K562 (cell line): ENCODE measurements around the gene USP12. TPM values are rescaled to one million over a fixed set of nuclear protein-coding genes. Genes with fewer than 3 reads are reported as not detected.

ENCODE experiments used
- CTBP1 ChIP-seq: fragments of 450-650 bp; IDR thresholded peaks from 2 replicates; pipeline ENCODE4 v1.6.1; 2016; ENCODE audit warnings: borderline replicate concordance
- KLF1 ChIP-seq: fragments of 450-650 bp; IDR thresholded peaks from 2 replicates; pipeline ENCODE4 v1.6.1; 2016; ENCODE audit warnings: missing genetic modification characterization, missing compliant biosample characterization
- MED1 ChIP-seq: sonication (generic); formaldehyde crosslinking; IDR thresholded peaks from 2 replicates; pipeline ENCODE4 v1.8.1; 2023; ENCODE audit warnings: missing genetic modification reagents, borderline replicate concordance
- NCOA6 ChIP-seq: fragments of 450-650 bp; IDR thresholded peaks from 2 replicates; pipeline ENCODE4 v1.6.1; 2017; ENCODE audit warnings: mild to moderate bottlenecking
- NCOR1 ChIP-seq: fragments of 450-650 bp; IDR thresholded peaks from 2 replicates; pipeline ENCODE4 v1.6.1; 2016; ENCODE audit warnings: mild to moderate bottlenecking, moderate library complexity
- NFRKB ChIP-seq: fragments of 450-650 bp; IDR thresholded peaks from 2 replicates; pipeline ENCODE4 v1.6.1; 2016; ENCODE audit warnings: low read depth
- NONO ChIP-seq, 2 experiments: fragments of 200-400 bp in 1 of 2; fragments of 450-650 bp in 1 of 2; formaldehyde crosslinking in 1 of 2; IDR thresholded peaks; 2 replicates each; pipeline ENCODE4 v1.6.1; 2017; ENCODE audit warnings: low read depth in 2 of 2, mild to moderate bottlenecking in 2 of 2, moderate library complexity in 2 of 2, low read length in 1 of 2
- NR3C1 ChIP-seq: sonication (generic); formaldehyde crosslinking; IDR thresholded peaks from 2 replicates; pipeline ENCODE4 v1.8.1; 2022; ENCODE audit warnings: missing genetic modification reagents
- PCBP2 ChIP-seq: fragments of 200-400 bp; formaldehyde crosslinking; IDR thresholded peaks from 2 replicates; pipeline ENCODE4 v1.6.1; 2018; ENCODE audit warnings: low read length, low read depth, mild to moderate bottlenecking, moderate library complexity; ENCODE audit not compliant: poor library complexity, severe bottlenecking
- RBM14 ChIP-seq: fragments of 200-400 bp; formaldehyde crosslinking; IDR thresholded peaks from 2 replicates; pipeline ENCODE4 v1.6.1; 2018; ENCODE audit warnings: low read depth, mild to moderate bottlenecking, low read length, moderate library complexity, borderline replicate concordance; ENCODE audit not compliant: insufficient read depth
- ZKSCAN3 ChIP-seq: fragments of 250-450 bp; sonication (Bioruptor Pico); IDR thresholded peaks from 2 replicates; pipeline ENCODE4 v1.4.0; 2020
- ZNF232 ChIP-seq: sonication (generic); formaldehyde crosslinking; IDR thresholded peaks from 2 replicates; pipeline ENCODE4 v1.8.0; 2022; ENCODE audit warnings: mild to moderate bottlenecking, missing genetic modification reagents
- ZNF583 ChIP-seq: fragments of 250-450 bp; sonication (Bioruptor Pico); IDR thresholded peaks from 2 replicates; pipeline ENCODE4 v1.4.0; 2020
- ZNF778 ChIP-seq: fragments of 450-650 bp; formaldehyde crosslinking; IDR thresholded peaks from 2 replicates; pipeline ENCODE4 v1.4.0; 2020; ENCODE audit warnings: mild to moderate bottlenecking, moderate library complexity
- ZNF780A ChIP-seq: fragments of 250-450 bp; sonication (Bioruptor Pico); IDR thresholded peaks from 2 replicates; pipeline ENCODE4 v1.5.0; 2021; ENCODE audit warnings: mild to moderate bottlenecking
- polyA plus RNA-seq, 8 experiments: library from polyadenylated mRNA; depleted of rRNA in 4 of 8; stranded (reverse) in 5 of 8; unstranded in 3 of 8; fragments of >200 nt; fragmentation: Nextera tagmentation in 2 of 8; fragmentation: Illumina TruSeq in 1 of 8; extraction: Ambion mirVana in 2 of 8; extraction: Trizol in 1 of 8; gene quantifications; 2 replicates each; pipeline versions ENCODE4 v1.2.1 to v1.2.3, GENCODE V29; 2011 to 2014; ENCODE audit warnings: inconsistent platforms in 1 of 8, missing spikeins in 1 of 8
- total RNA-seq, 7 experiments: library from RNA; depleted of rRNA in 6 of 7; stranded (reverse); fragments of >200 nt in 6 of 7; fragmentation: Illumina TruSeq in 2 of 7; extraction: Trizol in 2 of 7; gene quantifications; 2 replicates each; pipeline versions ENCODE4 v1.2.1 to v1.2.3, GENCODE V29; 2011 to 2021; ENCODE audit warnings: low replicate concordance in 1 of 7
- TF ChIP-seq, protein P1 (sequence below): sonication (generic); formaldehyde crosslinking; IDR thresholded peaks from 2 replicates; pipeline ENCODE4 v1.8.1; 2023; ENCODE audit warnings: mild to moderate bottlenecking, missing genetic modification reagents
- TF ChIP-seq, protein P2 (sequence below): fragments of 450-650 bp; formaldehyde crosslinking; IDR thresholded peaks from 2 replicates; pipeline ENCODE4 v1.4.0; 2020; ENCODE audit warnings: mild to moderate bottlenecking, moderate library complexity
- TF ChIP-seq, protein P3 (sequence below), 2 experiments: fragments of 450-650 bp; IDR thresholded peaks; 2 replicates each; pipeline ENCODE4 v1.6.1; 2016; ENCODE audit warnings: mild to moderate bottlenecking in 2 of 2, borderline replicate concordance in 1 of 2, low read depth in 1 of 2, moderate library complexity in 1 of 2

The USP12 gene
- total and polyA plus RNA-seq, 9 of the 15 experiments (the other 6 are each of a cell fraction or from before 2014, with no cell fraction given), result 1.8 to 20.5 (median 13.3) TPM

DNA sequence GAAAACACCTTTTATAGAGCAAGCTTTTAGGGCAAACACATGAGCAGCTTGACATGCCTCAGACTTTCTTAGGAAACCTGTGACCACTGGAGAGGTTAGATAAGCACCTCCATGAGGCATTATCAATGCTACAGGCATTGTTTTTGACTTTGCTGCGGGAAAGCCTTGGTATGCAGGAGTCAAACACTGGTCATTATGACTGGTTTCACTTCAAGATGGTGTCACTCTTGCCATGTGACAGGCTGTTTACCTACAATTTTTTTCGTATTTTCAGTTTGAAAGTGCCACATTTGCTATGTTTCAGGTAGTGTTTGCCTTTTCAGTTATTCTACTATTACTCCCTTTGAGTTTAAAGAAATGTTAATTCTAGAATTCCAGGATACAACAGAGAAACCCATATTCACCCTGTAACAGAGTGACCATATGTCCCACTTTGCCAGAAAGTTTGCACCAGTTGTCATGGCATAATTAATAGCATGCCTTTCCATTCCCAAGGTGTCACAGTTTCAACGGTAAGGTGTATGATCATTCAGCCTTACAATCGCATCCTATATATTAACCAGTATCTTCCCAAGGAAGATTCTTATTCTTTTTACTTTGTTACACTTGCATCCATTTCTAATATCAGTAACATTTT, 33.0 kb downstream of the USP12 start (continued):
- TF ChIP-seq, protein P1, sequence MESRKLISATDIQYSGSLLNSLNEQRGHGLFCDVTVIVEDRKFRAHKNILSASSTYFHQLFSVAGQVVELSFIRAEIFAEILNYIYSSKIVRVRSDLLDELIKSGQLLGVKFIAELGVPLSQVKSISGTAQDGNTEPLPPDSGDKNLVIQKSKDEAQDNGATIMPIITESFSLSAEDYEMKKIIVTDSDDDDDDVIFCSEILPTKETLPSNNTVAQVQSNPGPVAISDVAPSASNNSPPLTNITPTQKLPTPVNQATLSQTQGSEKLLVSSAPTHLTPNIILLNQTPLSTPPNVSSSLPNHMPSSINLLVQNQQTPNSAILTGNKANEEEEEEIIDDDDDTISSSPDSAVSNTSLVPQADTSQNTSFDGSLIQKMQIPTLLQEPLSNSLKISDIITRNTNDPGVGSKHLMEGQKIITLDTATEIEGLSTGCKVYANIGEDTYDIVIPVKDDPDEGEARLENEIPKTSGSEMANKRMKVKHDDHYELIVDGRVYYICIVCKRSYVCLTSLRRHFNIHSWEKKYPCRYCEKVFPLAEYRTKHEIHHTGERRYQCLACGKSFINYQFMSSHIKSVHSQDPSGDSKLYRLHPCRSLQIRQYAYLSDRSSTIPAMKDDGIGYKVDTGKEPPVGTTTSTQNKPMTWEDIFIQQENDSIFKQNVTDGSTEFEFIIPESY, result no peak
- TF ChIP-seq ZNF583 (peak; percentile 100), ZNF780A (CRISPR knock-in tag) (0 out of 2 replicates have a peak, but pooled peaks have one; percentile 26), ZKSCAN3 (CRISPR knock-in tag) (no peak), NCOA6 (no peak), NFRKB (no peak), ZNF778 (CRISPR knock-in tag) (no peak), PCBP2 (no peak), ZNF232 (CRISPR knock-in tag) (no peak), CTBP1 (peak; percentile 37; the same call in 1 of the 2 replicates), NONO (IDR thresholded peaks at IDR 0.05; ENCODE audit: low read depth in 2 of 2, low read length in 1 of 2) (no peak), MED1 (CRISPR knock-in tag) (no peak), RBM14 (no peak), NCOR1 (peak; percentile 85), KLF1 (peak; percentile 84; the same call in 1 of the 2 replicates), NR3C1 (CRISPR knock-in tag) (no peak)
- TF ChIP-seq, protein P2, sequence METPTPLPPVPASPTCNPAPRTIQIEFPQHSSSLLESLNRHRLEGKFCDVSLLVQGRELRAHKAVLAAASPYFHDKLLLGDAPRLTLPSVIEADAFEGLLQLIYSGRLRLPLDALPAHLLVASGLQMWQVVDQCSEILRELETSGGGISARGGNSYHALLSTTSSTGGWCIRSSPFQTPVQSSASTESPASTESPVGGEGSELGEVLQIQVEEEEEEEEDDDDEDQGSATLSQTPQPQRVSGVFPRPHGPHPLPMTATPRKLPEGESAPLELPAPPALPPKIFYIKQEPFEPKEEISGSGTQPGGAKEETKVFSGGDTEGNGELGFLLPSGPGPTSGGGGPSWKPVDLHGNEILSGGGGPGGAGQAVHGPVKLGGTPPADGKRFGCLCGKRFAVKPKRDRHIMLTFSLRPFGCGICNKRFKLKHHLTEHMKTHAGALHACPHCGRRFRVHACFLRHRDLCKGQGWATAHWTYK (CRISPR knock-in tag), result peak; percentile 98
- TF ChIP-seq, protein P3, sequence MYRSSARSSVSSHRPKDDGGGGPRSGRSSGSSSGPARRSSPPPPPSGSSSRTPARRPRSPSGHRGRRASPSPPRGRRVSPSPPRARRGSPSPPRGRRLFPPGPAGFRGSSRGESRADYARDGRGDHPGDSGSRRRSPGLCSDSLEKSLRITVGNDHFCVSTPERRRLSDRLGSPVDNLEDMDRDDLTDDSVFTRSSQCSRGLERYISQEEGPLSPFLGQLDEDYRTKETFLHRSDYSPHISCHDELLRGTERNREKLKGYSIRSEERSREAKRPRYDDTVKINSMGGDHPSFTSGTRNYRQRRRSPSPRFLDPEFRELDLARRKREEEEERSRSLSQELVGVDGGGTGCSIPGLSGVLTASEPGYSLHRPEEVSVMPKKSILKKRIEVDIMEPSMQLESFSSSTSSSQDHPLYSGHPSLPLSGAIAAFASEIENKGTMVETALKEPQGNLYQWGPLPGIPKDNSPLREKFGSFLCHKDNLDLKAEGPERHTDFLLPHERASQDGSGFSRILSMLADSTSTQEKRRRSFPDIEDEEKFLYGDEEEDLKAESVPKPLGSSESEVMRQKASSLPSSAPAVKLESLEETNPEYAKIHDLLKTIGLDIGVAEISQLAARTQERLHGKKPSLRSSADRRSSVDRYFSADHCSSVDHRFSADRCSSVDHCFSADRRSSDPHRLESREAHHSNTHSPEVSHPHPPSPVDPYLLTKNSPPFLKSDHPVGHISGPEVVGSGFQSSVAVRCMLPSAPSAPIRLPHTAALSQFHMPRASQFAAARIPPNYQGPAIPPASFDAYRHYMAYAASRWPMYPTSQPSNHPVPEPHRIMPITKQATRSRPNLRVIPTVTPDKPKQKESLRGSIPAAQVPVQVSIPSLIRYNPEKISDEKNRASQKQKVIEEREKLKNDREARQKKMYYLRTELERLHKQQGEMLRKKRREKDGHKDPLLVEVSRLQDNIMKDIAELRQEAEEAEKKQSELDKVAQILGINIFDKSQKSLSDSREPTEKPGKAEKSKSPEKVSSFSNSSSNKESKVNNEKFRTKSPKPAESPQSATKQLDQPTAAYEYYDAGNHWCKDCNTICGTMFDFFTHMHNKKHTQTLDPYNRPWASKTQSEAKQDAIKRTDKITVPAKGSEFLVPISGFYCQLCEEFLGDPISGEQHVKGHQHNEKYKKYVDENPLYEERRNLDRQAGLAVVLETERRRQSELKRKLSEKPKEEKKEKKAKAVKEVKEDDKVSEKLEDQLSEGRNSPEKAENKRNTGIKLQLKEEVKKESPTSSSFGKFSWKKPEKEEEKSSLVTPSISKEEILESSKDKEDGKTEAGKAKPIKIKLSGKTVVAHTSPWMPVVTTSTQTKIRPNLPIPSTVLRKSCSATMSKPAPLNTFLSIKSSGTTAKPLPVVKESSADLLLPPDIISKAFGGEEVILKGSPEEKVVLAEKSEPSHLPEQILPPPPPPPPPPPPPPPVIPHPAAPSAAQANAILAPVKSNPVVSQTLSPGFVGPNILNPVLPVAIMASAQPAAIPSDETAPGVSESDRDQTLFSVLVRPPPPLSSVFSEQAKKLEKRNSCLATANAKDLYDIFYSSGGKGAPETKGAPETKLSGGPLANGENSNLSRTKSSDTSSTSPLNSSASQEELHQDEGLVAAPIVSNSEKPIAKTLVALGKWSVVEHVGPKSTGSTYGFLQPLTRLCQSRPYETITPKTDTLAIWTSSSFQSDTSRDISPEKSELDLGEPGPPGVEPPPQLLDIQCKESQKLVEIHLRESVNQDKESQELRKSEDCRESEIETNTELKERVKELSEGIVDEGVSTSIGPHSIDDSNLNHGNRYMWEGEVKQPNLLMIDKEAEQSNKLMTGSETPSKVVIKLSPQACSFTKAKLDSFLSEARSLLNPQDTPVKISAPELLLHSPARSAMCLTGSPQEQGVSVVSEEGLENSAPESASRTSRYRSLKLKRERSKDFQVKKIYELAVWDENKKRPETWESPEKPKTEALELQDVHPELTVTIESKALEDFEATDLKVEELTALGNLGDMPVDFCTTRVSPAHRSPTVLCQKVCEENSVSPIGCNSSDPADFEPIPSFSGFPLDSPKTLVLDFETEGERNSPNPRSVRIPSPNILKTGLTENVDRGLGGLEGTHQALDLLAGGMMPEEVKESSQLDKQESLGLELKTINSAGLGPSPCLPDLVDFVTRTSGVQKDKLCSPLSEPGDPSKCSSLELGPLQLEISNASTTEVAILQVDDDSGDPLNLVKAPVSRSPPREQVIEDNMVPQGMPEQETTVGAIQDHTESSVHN (IDR thresholded peaks at IDR 0.05; ENCODE audit: borderline replicate concordance in 1 of 2, low read depth in 1 of 2), result no peak
